NCI-H2171 (cell line): Measurements from ENCODE around the gene PPP1R12A.

Source experiments
- DNase-seq: peaks from one replicate; lab custom pipeline; 2025; lab: John Stamatoyannopoulos, UW

Gene PPP1R12A

GRCh38 chr12:79766705-79767464, 168.0 kb downstream of the PPP1R12A start:
- no peak for DNase-seq

GRCh38 chr12:79765157-79765556, 169.7 kb downstream of the PPP1R12A start:
- no peak for DNase-seq

- DNase-seq: no peak
Measured at GRCh38 chr12:79764641-79765040, 170.3 kb downstream of the PPP1R12A start.

GRCh38 chr12:79763766-79764452, 171.0 kb downstream of the PPP1R12A start:
- DNase-seq: no peak

- DNase-seq: no peak
Measured at GRCh38 chr12:79761341-79761740, 173.6 kb downstream of the PPP1R12A start.

- DNase-seq: no peak
Measured at GRCh38 chr12:79747274-79747673, 187.6 kb downstream of the PPP1R12A start.

GRCh38 chr12:79737875-79738718, 196.8 kb downstream of the PPP1R12A start:
- DNase-seq: peak; percentile 34

- no peak for DNase-seq
Measured at GRCh38 chr12:79732638-79733037, 202.3 kb downstream of the PPP1R12A start.

- no peak for DNase-seq
Measured at GRCh38 chr12:79725987-79726386, 208.9 kb downstream of the PPP1R12A start.
